Epithelial cell of esophagus (primary cell): Measurements from ENCODE around the gene EFCC1.
A peak's percentile ranks its signal among the peaks of the same experiment; 100 is the strongest.

ENCODE experiments used
- DNase-seq: peaks from one replicate; pipeline ENCODE4 v3.0.0; 2010; ENCODE audit warnings: low read depth
- H3K4me3 ChIP-seq: 2 replicates; pipeline ENCODE4 v1.5.1; 2011; ENCODE audit warnings: mild to moderate bottlenecking, low read length, control low read depth
- CTCF ChIP-seq: IDR thresholded peaks from 2 replicates; pipeline ENCODE4 v1.5.1; 2011; ENCODE audit warnings: low read depth, mild to moderate bottlenecking, low read length, control low read depth, inconsistent platforms; ENCODE audit not compliant: insufficient read depth; ENCODE audit errors: missing control alignments

Gene EFCC1

GRCh38 chr3:128987302-128988100 is 13.6 kb upstream of the EFCC1 start:
- no peak for TF ChIP-seq CTCF
- DNase-seq, result no peak

GRCh38 chr3:128988286-128988685 is 12.8 kb upstream of the EFCC1 start:
- DNase-seq, result no peak
- TF ChIP-seq CTCF, result no peak
- no peak overlapping the region for H3K4me3 ChIP-seq

More at GRCh38 chr3:128987302-128988100, 13.6 kb upstream of the EFCC1 start:
- no peak overlapping the region for H3K4me3 ChIP-seq

DNA sequence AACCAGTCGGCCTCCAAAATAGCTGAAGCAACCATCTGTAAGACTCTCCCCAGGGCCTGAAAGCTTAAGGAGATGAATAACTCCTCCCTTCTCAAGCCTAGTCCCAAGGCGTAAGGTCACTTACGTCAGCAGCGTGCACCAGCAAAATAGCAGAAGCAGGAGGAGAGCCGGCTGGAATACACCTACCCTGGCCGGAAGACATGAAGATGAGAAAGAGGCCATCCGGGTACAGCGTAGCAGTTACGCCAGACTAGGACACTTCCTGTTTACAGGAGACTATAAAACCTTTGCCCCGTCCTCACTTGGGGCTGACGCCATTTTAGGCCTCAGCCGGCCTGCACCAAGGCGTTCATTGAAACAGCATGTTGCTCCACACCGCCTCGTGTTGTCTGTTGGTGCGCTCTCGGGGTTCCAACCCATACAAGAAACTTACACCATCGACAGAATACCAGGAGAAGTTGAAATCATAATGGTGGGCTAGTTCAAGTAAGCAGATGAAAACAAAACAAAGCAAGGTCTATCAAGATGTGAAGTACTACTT is 9.7 kb upstream of the EFCC1 start:
- no peak for TF ChIP-seq CTCF
- H3K4me3 ChIP-seq, result no peak overlapping the region
- no peak for DNase-seq

DNA sequence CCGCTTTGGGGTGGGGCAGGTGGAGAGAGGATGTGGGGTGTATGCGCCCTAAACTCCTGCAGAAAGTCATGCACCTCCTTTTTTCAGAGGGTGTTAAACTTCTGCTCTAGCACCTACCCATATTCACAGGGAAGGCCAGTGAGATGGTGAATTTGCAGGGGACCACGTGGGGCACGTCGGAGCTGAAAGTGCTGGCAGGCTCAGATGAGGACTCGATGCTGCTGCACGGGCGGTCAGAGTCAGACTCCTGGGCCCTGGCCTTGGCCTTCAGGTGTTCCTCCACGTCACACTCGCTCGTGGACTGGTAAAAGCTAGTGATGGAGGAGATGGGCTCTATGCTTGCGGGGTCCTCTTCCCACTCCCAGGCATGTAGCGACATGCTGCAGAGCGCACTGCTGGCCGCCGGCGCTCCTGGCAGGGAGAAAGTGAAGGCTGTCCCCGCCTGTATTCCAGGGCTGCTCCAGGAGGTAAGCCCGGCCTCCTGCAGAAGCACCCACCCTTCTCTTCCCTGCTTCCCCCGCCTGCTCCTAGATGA is 8.1 kb upstream of the EFCC1 start:
- peak; percentile 30 for DNase-seq
- no peak for TF ChIP-seq CTCF
- H3K4me3 ChIP-seq, result peak overlapping the region; percentile 41

- peak within 1 kb of the TSS; percentile 41 for H3K4me3 ChIP-seq
- no peak for TF ChIP-seq CTCF
- DNase-seq, result peak; percentile 87
Observed at GRCh38 chr3:128993461-128994172, 7.5 kb upstream of the EFCC1 start, which contains the start of gene CFAP92. TSS of gene CFAP92 (minus strand) at chr3:128994076. CDS start at chr3:128993304, 772 bp downstream.

DNA sequence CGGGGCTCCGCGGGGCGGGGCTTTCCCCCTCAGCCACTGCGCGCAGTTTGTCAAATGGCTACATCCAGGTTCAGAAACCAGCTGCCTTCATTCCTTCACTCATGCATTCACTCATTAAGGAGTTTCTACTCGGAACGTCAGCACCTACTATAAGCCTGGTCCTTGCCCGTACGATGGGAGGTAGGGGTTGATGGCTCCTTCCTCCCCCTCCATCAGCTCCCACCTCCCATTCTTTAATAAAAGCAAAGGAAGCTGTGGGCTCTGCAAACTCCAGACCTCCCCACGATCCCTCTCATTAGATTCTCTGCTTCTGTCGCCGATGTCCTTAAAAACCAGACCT is 7.0 kb upstream of the EFCC1 start:
- no peak overlapping the region for H3K4me3 ChIP-seq

More for the DNA sequence above, 7.0 kb upstream of the EFCC1 start:
- DNase-seq, result no peak
- no peak for TF ChIP-seq CTCF
